GM18868 (cell line): Measurements from ENCODE around the gene FTL.
"Not testable (repeated sequence)": the region's sequence is repeated elsewhere in the genome, so short reads cannot be mapped to it uniquely, and the experiment has no call there.

Source experiments
- ATAC-seq: cut with Tn5 transposase; IDR thresholded peaks from one replicate; pipeline ENCODE4 v1.9.1; 2021; ENCODE audit warnings: mild to moderate bottlenecking, moderate library complexity; ENCODE audit not compliant: unreplicated experiment

The FTL gene

DNA sequence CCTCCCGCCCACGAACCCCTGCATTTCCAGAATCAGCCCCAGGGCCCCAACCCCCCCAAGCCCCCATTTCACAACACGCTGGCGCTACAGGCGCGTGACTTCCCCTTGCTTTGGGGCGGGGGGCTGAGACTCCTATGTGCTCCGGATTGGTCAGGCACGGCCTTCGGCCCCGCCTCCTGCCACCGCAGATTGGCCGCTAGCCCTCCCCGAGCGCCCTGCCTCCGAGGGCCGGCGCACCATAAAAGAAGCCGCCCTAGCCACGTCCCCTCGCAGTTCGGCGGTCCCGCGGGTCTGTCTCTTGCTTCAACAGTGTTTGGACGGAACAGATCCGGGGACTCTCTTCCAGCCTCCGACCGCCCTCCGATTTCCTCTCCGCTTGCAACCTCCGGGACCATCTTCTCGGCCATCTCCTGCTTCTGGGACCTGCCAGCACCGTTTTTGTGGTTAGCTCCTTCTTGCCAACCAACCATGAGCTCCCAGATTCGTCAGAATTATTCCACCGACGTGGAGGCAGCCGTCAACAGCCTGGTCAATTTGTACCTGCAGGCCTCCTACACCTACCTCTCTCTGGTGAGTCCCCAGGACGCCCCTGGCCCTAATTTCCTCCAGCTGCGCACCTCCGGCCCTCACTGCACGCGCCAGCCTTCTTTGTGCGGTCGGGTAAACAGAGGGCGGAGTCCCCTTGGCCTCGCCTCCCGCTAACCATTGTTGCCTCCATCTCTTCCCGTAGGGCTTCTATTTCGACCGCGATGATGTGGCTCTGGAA is at the start of gene FTL:
FTL (plus strand) TSS at position 270 of the 766 bp plus-strand sequence; CDS start at position 469, 199 bp downstream.
- peak; percentile 58 for ATAC-seq

DNA sequence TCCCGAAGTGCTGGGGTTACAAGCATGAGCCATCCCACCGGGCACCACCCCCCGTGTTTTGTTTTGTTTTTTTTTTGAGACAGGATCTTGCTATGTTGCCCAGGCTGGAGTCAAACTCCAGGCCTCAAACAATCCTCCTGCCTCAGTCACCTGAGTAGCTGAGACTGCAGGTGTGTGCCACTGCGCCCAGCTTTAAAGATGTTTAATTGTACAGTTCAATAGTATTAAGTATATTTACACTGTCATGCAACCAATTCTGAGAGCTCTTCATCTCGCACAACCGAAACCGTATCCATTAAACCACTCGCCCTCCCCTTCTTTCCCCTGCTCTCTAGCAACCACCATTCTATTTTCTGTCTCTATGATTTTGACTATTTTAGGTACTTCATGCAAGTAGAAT is 49.4 kb upstream of the FTL start:
- no peak for ATAC-seq

DNA sequence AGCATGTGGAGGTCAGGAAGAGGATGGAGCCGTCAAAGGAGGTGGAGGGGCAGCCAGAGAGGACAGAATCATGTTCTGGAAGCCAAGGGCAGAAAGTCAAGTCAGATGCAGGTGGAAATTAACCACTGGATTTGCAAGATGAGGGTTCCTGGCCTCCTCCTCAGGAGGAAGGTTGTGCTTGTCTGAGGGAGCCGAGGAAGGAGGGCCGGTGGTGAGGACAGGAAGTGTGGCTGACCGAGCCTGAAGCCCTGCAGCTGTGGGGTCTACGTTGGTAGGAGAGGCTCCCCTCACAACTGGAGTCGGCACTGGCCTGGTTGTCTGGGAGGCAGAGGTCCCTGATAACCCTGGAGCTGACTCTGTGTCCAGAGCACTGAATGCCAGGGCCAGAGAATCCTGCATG is 47.0 kb upstream of the FTL start:
- ATAC-seq: no peak

DNA sequence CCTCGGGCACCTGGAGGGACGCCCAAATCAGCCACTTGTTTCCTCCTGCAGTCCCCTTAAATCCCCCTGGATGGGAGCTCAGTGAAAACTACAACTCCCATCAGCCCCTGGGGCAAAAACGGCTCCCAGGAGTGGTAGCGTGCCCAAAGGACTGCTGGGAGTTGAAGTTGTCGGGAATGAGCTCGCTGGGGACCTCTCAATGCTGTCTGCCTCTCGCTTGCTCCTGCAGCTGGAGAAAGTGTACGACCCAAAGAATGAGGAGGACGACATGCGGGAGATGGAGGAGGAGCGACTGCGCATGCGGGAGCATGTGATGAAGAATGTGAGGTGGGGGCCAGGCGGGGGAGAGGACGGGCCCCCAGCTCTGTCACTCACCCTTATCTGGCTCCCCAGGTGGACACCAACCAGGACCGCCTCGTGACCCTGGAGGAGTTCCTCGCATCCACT is 46.3 kb upstream of the FTL start:
- no peak for ATAC-seq

DNA sequence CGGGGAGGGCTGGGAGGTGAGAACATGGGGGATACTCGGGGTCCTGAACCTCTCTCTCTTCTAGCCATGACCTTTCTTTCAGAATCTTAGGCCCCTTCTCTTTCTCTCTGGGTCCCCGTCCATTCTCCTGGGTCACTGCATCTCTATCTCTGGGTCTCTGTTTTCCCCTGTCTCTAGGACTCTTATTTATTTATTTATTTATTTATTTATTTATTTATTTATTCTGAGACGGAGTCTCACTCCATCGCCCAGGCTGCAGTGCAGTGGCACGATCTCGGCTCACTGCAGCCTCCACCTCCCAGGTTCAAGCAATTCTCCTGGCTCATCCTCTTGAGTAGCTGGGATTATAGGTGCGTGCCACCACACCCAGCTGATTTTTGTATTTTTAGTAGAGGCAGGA is 45.8 kb upstream of the FTL start:
- ATAC-seq: not testable (repeated sequence)

DNA sequence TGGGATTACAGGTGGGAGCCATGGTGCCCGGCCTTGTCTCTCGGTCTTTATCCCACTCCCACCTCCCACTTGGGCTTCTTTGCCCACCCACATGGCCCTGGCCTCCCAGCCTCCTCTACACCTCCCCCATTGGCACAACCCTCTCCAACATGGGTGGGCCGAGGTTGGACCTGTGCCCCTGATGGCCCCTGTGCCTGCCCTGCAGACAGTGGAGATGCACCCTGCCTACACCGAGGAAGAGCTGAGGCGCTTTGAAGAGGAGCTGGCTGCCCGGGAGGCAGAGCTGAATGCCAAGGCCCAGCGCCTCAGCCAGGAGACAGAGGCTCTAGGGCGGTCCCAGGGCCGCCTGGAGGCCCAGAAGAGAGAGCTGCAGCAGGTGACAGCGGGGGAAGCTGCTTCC is 44.2 kb upstream of the FTL start:
- no peak for ATAC-seq

DNA sequence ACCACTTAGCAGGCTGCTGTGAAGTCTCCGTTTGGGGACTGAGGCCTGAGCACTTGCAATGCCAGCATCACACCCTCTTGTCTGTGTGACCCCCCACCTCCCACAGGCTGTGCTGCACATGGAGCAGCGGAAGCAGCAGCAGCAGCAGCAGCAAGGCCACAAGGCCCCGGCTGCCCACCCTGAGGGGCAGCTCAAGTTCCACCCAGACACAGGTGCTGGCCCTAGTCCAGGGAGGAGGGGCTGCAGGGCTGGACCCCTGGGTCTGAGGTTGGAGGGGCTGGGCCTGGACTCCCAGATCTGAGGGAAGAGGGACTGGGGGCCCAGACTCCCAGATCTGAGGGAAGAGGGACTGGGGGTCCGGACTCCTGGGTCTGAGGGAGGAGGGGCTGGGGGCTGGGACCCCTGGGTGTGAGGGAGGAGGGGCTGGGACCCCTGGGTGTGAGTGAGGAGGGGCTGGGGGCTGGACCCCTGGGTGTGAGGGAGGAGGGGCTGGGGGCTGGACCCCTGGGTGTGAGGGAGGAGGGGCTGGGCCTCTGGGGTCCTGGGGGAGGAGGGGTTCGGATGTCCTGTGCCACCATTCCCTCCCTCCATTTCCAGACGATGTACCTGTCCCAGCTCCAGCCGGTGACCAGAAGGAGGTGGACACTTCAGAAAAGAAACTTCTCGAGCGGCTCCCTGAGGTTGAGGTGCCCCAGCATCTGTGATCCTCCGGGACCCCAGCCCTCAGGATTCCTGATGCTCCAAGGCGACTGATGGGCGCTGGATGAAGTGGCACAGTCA is 43.2 kb upstream of the FTL start:
- ATAC-seq: no peak

DNA sequence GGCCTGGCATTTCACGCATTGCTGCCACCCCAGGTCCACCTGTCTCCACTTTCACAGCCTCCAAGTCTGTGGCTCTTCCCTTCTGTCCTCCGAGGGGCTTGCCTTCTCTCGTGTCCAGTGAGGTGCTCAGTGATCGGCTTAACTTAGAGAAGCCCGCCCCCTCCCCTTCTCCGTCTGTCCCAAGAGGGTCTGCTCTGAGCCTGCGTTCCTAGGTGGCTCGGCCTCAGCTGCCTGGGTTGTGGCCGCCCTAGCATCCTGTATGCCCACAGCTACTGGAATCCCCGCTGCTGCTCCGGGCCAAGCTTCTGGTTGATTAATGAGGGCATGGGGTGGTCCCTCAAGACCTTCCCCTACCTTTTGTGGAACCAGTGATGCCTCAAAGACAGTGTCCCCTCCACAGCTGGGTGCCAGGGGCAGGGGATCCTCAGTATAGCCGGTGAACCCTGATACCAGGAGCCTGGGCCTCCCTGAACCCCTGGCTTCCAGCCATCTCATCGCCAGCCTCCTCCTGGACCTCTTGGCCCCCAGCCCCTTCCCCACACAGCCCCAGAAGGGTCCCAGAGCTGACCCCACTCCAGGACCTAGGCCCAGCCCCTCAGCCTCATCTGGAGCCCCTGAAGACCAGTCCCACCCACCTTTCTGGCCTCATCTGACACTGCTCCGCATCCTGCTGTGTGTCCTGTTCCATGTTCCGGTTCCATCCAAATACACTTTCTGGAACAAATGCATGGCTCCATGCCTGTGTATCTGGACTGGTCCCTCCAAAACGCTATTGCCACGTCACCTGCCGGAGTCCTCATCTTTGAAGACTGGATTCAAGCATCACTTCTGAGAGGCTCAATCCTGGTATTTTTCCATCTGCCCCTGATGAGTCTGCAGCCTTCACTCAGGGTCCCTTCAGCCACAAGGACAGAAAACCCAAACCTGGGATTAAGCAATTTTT is 42.3 kb upstream of the FTL start:
- ATAC-seq: no peak

DNA sequence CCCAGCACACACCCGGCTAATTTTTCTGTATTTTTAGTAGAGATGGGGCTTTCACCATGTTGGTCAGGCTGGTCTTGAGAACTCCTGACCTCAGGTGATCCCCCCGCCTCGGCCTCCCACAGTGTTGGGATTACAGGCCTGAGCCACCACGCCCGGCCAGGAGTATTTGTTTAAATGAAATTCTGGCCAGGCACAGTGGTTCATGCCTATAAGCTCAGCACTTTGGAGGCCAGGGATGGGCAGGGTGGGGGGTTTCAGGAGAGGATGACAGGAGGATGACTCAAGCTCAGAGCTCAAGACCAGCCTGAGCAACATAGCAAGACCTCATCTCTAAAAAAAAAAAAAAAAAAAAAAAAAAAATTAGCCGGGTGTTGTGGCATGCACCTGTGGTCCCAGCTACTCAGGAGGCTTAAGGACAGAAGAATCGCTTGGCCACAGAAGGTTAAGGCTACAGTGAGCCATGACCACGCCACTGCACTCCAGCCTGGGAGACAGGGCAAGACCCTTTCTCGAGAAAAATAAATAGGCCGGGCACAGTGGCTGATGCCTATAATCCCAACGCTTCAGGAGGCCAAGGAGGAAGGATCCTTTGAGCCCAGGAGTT is 39.8 kb upstream of the FTL start:
- ATAC-seq: no peak

DNA sequence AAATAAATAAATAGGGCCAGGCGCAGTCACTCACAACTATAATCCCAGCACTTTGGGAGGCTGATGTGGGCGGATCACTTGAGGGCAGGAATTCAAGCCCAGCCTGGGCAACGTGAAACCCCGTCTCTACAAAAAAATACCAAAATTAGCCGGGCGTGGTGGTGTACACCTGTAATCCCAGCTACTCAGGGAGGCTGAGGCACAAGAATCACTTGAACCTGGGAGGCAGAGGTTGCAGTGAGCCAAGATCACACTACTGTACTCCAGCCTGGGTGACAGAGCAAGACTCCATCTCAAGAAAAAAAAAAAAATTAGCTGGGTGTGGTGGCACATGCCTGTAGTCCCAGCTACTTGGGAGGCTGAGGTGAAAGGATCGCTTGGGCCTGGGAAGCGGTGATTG is 39.2 kb upstream of the FTL start:
- ATAC-seq: not testable (repeated sequence)

DNA sequence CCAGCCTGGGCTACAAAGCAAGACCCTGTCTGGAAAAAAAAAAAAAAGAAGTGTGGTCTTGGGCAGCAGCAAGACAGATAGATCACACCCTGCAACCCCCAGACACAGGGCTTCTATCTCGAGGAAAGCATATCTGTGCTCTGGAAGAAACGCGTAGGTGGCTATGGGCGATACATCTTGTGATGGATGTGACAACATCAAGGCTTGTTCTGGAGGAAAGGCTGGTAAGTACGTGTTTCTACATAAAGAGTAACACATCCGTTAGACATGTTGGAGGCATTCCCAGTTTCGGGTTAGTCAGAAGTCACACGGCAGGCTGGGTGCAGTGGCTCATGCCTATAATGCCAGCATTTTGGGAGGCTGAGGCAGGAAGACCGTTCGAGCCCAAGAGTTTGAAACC is 38.2 kb upstream of the FTL start:
- ATAC-seq: no peak

DNA sequence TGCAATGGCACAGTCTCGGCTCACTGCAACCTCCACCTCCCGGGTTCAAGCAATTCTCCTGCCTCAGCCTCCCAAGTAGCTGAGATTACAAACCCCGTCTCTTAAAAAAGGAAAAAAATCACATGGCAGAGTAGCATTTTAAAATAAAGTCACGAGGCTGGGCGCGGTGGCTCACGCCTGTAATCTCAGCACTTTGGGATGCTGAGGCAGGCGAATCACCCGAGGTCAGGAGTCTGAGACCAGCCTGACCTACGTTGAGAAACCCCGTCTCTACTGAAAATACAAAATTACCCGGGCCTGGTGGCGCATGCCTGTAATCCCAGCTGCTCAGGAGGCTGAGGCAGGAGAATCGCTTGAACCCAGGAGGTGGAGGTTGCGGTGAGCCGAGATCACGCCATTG is 37.4 kb upstream of the FTL start:
- not testable (repeated sequence) for ATAC-seq

DNA sequence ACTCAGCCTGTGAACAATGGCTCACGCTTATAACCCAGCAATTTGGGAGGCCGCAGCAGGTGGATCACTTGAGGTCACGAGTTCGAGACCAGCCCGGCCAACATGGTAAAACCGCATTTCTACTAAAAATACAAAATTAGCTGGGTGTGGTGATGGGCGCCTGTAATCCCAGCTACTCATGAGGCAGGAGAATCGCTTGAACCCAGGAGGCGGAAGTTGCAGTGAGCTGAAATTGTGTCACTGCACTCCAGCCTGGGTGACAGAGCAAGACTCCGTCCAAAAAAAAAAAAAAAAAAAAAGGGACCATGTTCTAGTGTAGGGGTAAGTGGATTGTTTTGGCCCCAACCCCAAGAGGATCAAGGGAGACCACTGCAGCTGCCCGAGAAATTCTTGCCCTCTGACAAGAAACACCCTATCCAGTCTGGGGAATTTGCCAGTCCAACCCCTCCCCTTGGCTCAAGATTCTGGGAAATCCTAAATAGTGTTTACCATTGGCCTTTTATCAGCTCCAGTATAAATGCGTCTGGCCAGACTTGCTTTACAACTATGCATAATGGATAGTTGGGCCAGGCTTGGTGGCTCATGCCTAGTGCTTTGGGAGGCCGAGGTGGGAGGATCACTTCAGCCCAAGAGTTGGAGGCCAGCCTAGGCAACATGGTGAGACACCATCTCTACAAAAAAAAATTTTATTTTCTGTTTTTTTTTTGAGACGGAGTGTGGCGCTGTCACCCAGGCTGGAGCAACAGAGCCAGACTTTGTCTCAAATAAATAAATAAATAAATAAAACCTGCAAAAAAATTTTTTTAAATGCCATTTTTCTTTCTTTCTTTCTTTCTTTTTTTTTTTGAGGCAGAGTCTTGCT is 36.7 kb upstream of the FTL start:
- no peak for ATAC-seq

DNA sequence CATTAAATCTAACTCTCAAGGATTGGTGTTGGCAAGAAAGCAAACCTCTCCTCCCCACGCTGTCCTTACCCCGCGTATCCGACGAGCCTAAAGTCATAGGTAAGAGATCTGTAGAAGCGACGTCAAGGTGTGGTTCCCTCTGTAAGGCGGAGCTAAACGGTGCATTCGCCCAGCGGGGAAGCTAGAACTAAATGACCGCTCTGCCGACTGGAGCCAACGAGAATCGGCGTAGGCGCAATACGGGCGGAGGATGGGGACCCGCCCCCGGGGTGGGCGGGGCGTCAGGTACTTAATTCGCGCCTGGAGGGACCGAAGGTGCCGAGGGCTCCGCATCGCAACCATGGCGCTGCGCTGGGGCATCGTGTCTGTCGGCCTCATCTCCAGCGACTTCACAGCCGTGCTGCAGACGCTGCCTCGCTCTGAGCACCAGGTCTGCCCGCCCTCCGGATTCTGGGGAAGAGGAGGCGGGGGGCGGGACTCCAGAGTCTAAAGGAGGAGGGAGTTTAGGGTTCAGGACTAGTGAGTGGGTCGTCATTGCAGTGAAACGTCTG is 31.7 kb upstream of the FTL start, which contains the start of gene DHDH:
DHDH (plus strand) TSS at position 318 of the 551 bp plus-strand sequence; CDS start at position 341, 23 bp downstream.
- ATAC-seq: no peak

DNA sequence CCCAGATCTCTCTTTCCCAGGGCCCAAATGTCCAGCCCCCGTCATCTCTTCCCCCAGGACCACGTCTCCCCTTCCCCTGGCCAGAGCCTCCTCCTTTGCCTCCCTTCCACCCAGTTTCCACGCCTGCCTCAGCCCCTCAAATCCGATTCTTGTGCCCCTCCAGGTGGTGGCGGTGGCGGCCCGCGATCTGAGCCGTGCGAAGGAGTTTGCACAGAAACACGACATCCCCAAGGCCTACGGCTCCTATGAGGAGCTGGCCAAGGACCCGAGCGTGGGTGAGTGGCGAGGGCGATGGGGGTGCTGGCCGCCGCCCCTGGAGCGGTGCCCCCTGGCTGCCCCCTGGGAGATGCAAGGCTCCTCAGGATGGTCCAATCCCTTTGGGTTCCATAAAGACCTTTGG is 30.3 kb upstream of the FTL start:
- ATAC-seq: no peak

DNA sequence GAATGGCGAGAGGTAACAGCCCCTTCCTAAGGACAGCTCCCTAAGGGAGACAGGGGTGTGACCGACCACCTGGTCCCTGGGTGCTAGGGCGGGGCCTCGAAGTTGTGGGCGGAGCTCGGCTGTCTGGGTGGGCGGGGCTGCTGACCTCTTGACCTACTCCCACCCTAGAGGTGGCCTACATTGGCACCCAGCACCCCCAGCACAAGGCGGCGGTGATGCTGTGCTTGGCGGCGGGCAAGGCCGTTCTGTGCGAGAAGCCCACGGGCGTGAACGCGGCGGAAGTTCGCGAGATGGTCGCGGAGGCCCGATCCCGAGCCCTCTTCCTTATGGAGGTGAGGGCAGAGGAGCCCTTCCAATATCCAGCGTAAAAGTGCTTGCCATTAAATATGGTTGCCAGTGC is 29.2 kb upstream of the FTL start:
- ATAC-seq: no peak

DNA sequence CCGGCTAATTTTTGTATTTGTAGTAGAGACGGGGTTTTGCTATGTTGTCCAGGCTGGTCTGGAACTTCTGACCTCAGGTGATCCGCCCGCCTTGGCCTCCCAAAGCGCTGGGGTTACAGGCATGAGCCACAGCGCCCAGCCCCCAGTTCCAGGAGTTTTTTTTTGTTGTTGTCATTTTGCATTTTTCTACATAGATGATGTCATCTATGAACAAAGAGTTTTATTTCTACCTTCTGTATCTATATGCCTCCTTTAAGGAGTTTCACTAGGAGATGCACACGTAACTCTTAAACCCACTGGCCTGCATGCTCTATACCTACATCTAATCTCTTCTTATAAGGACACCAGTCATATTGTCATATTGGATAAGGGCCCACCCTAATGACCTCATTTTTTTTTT is 26.9 kb upstream of the FTL start:
- ATAC-seq: no peak

DNA sequence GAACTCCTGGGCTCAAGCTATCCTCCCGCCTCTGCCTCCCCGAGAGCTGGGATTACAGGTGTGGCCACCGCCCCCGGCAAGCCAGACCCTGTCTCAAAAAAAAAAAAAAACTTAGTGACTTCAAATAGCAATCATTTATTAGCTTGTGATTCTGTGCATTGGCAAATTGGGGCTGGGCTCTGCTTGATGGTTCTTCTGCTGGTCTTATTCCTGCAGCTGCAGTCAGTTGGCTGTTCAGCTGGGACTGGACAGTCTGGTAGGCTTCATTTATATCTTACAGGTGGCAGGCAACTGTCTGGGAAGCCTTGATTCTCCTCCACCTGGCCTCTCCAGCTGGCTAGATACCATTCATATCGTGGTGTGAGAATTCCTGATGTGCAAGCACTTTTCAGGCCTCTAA is 24.2 kb upstream of the FTL start:
- no peak for ATAC-seq

DNA sequence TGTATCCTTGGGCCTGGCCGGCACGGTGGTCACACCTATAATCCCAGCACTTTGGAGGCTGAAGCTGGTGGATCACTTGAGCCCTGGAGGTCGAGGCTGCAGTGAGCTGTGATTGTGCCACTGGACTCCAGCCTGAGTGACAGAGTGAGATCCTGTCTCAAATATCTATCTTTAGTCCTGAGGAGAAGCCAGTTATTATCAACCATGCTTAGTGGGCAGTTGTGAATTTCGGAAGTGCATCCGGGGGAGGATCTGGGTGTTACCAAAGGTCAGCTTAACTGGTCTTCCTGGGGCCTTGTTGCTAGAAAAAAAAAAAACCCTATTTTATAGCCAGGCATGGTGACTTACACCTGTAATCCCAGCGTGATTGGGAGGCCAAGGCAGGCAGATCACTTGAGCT is 22.0 kb upstream of the FTL start:
- no peak for ATAC-seq
